GM18505 (cell line): ENCODE measurements around the gene COQ10A.
"Not testable (repeated sequence)": the region's sequence is repeated elsewhere in the genome, so short reads cannot be mapped to it uniquely, and the experiment has no call there.

ENCODE experiments used
- ATAC-seq: cut with Tn5 transposase; IDR thresholded peaks from one replicate; pipeline ENCODE4 v1.9.1; 2021; ENCODE audit not compliant: unreplicated experiment
- POLR2A ChIP-seq: IDR thresholded peaks from 4 replicates; pipeline ENCODE4 v1.6.1; 2011; ENCODE audit warnings: borderline replicate concordance; ENCODE audit not compliant: insufficient read depth, insufficient read length; ENCODE audit errors: extremely low read depth

Gene COQ10A

DNA sequence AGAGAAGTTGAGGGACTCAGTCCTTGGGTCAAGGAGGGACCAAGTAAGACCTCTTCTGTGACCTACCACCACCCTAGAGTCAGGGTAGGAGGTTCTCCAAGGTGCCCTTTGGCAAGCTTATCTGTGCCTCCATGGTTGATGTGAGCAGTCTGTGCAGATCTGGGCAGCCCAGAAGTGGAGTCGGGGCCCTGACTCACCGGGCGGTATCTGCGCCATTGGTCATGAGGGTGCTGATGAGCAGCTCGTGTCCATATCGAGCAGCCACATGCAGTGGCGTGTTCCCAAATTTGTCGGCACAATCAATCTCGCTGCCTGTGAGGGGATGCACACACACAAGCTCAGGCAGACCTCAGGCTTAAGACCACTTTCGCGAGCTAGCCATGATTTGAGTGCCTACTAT, 13.7 kb upstream of the COQ10A start:
- no peak for ATAC-seq
- no peak for TF ChIP-seq POLR2A

GRCh38 chr12:56255671-56256070, 11.1 kb upstream of the COQ10A start:
- TF ChIP-seq POLR2A: no peak
- ATAC-seq: no peak

GRCh38 chr12:56256326-56256960, 10.3 kb upstream of the COQ10A start:
- TF ChIP-seq POLR2A: no peak
- ATAC-seq: no peak

DNA sequence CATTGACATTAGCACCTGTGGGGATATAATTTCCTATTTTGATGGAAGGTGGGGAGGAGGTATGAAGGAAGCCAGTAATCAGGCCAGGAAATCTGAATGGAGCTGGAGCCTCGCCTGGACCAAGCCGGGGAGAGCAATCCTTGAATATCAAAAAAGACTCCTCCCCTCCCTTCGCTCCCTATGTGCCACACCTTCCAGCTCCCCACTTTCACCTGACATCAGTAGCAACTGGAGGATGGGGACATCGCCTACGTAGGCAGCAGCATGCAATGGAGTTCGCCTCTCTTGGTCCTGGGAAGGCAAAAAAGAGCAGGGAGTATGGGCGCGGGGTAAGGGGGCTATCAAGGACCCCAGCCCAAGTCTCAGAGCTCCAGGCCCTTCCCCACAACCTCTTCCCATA, 9.7 kb upstream of the COQ10A start:
- no peak for TF ChIP-seq POLR2A
- ATAC-seq: no peak

GRCh38 chr12:56257491-56258067, 9.2 kb upstream of the COQ10A start:
- no peak for TF ChIP-seq POLR2A
- no peak for ATAC-seq

DNA sequence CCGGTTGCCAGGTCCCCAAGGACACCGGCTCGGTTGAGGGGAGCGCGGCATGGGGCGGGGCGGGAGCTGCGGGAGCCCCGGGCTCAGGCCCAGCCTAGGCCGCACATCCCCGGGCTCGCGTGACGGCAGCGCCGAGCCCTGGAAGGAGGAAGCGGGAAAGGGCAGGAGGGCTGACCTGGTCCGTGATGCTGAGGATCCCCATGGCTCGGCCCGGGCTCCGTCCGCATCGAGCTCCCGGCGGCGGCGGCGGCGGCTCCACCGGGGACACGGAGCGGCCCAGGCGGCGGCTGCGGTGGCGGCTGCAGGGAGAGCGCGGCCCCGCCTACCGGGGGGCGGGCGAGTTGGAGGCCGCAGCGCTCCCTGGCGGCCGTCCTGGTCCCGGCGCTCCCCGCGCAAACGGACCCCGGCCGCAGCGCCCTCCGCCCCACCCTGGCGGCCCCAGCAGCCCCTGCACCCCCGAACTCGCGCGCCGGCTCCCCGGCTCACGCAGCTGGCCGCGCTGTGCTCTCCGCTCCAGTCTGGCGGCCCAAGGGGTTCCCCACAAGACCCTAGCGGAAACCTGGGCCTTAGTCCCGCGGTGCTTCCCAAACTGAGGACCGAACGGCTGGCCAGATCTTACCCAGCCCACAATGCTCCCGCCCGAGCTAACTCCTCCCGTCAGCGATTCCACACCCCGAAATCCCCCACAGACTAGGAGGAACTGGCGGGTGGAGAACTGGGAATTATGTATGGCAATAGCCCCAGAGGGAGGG, 8.5 kb upstream of the COQ10A start, which contains the start of gene ANKRD52:
Gene ANKRD52, minus strand, starts transcription at position 317 of the 752 bp plus-strand sequence. Its CDS starts 115 bp downstream, at position 202.
- TF ChIP-seq POLR2A: peak; percentile 67
- peak; percentile 93 for ATAC-seq

DNA sequence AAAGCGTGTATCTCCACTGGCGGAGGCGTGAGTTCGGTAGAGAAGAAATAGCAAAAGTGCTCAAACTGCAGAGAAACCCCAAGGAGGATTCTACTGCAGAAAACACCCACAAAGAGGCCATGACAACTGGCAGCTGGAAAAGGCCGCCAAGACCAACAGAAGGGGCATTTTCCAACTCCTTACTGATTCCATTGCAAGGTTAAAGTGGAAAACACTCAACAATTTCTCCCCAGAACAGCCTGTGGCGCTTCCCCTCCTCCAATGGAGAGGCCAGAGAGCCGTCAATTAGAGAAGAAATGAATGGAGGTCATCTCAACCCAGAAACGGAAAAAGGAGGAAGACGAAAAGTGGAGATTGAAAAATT, 7.9 kb upstream of the COQ10A start:
- TF ChIP-seq POLR2A: no peak
- ATAC-seq: no peak

GRCh38 chr12:56260380-56260779, 6.4 kb upstream of the COQ10A start:
- no peak for TF ChIP-seq POLR2A
- ATAC-seq: no peak

GRCh38 chr12:56260921-56261320, 5.8 kb upstream of the COQ10A start:
- no peak for TF ChIP-seq POLR2A
- ATAC-seq: no peak

- ATAC-seq: no peak
- TF ChIP-seq POLR2A: no peak
Measured at GRCh38 chr12:56261503-56262232, 5.1 kb upstream of the COQ10A start.

DNA sequence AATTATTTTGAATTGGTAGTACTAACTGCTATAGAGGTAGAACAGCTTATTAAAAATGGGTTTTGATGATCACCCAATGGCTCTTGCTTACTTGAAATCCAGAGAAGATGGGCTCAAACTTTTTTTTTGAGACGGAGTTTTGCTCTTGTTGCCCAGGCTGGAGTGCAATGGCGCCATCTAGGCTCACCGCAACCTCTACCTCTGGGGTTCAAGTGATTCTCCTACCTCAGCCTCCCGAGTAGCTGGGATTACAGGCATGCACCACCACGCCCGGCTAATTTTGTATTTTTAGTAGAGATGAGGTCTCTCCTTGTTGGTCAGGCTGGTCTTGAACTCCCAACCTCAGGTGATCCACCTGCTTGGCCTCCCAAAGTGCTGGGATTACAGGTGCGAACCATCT, 3.8 kb upstream of the COQ10A start:
- not testable (repeated sequence) for ATAC-seq

- ATAC-seq: not testable (repeated sequence)
Measured at GRCh38 chr12:56266068-56266692, 562 bp upstream of the COQ10A start.

- ATAC-seq: peak; percentile 15
- TF ChIP-seq POLR2A: no peak
Measured at GRCh38 chr12:56267443-56268071, 815 bp downstream of the COQ10A start.

DNA sequence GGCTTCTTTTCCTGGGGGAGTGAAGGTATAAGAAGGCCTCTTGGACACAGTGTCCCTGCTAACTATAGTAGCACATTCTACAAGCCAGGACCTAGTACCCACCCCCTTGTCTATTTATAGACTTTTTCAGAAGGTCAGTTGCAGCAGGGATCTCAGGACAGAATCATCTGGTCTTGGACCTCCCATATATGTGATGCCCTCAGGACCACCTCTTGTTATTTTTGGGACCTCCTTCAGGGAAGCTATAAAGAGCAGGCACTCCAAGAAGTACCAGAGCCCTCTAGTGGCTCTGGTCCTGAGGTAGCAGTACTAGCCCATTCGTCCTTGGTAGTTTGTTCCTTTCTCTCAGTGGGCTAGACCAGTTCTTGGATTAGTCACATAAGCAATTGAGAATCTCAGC, 4.3 kb downstream of the COQ10A start:
- no peak for TF ChIP-seq POLR2A

GRCh38 chr12:56272468-56272867, 5.7 kb downstream of the COQ10A start:
- not testable (repeated sequence) for ATAC-seq

More for the DNA sequence above, 4.3 kb downstream of the COQ10A start:
- no peak for ATAC-seq
